A549 (cell line): ENCODE measurements around the gene ABCB11. TPM values are rescaled to one million over a fixed set of nuclear protein-coding genes. Genes with fewer than 3 reads are reported as not detected.
A peak's percentile ranks its signal among the peaks of the same experiment; 100 is the strongest.

Source experiments
- ATAC-seq, 2 experiments: fragments of 200-7000 bp in 1 of 2; fragments of >200 bp in 1 of 2; cut with Nextera tagmentation in 1 of 2; cut with Tn5 transposase in 1 of 2; 3 replicates each; pipeline versions ENCODE4 v1.8.0 to v1.9.1; 2018 to 2020; ENCODE audit warnings: mild to moderate bottlenecking in 1 of 2, moderate library complexity in 1 of 2
- CTCF ChIA-PET: fragments of 300-600 bp; sonication (Branson Sonifier 250); formaldehyde crosslinking; extraction: SDS; loops from one replicate; lab custom pipeline; 2021; ENCODE audit warnings: antibody characterized with exemption, inconsistent platforms; lab: Yijun Ruan, JAX
- POLR2A ChIA-PET: fragments of 350-600 bp; formaldehyde crosslinking; extraction: SDS; loops from one replicate; lab custom pipeline; 2021; ENCODE audit warnings: antibody characterized with exemption, inconsistent platforms; lab: Yijun Ruan, JAX
- DNase-seq, 2 experiments: peaks; one replicate each; pipeline versions ENCODE4 v3.0.0 to v3.0.0-alpha.2; 2011 to 2016; ENCODE audit warnings: low read depth in 1 of 2, low spot score in 1 of 2
- FAIRE-seq: peaks from 2 replicates; lab custom pipeline; 2011; peaks lifted over from hg19 to GRCh38; lab: Jason Lieb, UNC
- H3K27ac ChIP-seq, 2 experiments: fragments of >200 bp; sonication (Bioruptor Twin); formaldehyde crosslinking; 3 replicates each; pipeline ENCODE4 v1.5.1; 2016 to 2017
- H3K4me1 ChIP-seq: fragments of >200 bp; sonication (Bioruptor Twin); formaldehyde crosslinking; 3 replicates; pipeline ENCODE4 v1.6.1; 2016
- H3K4me2 ChIP-seq: fragments of >200 bp; sonication (Bioruptor Twin); formaldehyde crosslinking; 3 replicates; pipeline ENCODE4 v1.6.1; 2016
- H3K4me3 ChIP-seq: fragments of >200 bp; sonication (Bioruptor Twin); formaldehyde crosslinking; 3 replicates; pipeline ENCODE4 v1.5.1; 2016
- H3K9me3 ChIP-seq: fragments of >200 bp; sonication (Bioruptor Twin); formaldehyde crosslinking; 3 replicates; pipeline ENCODE4 v1.6.1; 2016
- CBX2 ChIP-seq: fragments of 200-600 bp; sonication (generic); IDR thresholded peaks from 2 replicates; pipeline ENCODE4 v1.6.1; 2016; ENCODE audit warnings: low read depth, mild to moderate bottlenecking, borderline replicate concordance
- CBX8 ChIP-seq: fragments of 200-600 bp; sonication (generic); IDR thresholded peaks from 2 replicates; pipeline ENCODE4 v1.6.1; 2016
- CEBPB ChIP-seq, 2 experiments: fragments of >200 bp in 1 of 2; sonication (Bioruptor Twin) in 1 of 2; formaldehyde crosslinking in 1 of 2; IDR thresholded peaks; 2 replicates each; pipeline ENCODE4 v1.6.1; 2012 to 2016
- EHMT2 ChIP-seq: fragments of 200-600 bp; sonication (generic); IDR thresholded peaks from 2 replicates; pipeline ENCODE4 v1.6.1; 2016; ENCODE audit warnings: antibody characterized with exemption, low read depth, mild to moderate bottlenecking, moderate library complexity
- ESRRA ChIP-seq: fragments of 150-350 bp; IDR thresholded peaks from 2 replicates; pipeline ENCODE4 v1.6.1; 2014; ENCODE audit warnings: mild to moderate bottlenecking, low read length, borderline replicate concordance
- MAFK ChIP-seq: fragments of 450-650 bp; IDR thresholded peaks from 2 replicates; pipeline ENCODE4 v1.6.1; 2014; ENCODE audit not compliant: partially characterized antibody
- MAZ ChIP-seq: fragments of 150-350 bp; IDR thresholded peaks from 2 replicates; pipeline ENCODE4 v1.6.1; 2014; ENCODE audit warnings: antibody characterized with exemption, low read depth, low read length, borderline replicate concordance
- PHF8 ChIP-seq: fragments of 200-600 bp; sonication (generic); IDR thresholded peaks from 2 replicates; pipeline ENCODE4 v1.6.1; 2016; ENCODE audit warnings: low read depth, mild to moderate bottlenecking, antibody characterized with exemption, moderate library complexity, borderline replicate concordance
- RARB ChIP-seq: fragments of 250-450 bp; sonication (Bioruptor Pico); IDR thresholded peaks from 2 replicates; pipeline ENCODE4 v1.8.0; 2021; ENCODE audit warnings: mild to moderate bottlenecking, moderate library complexity
- RFX5 ChIP-seq: fragments of 450-650 bp; IDR thresholded peaks from 2 replicates; pipeline ENCODE4 v1.7.1; 2014; ENCODE audit warnings: antibody characterized with exemption, mild to moderate bottlenecking, moderate library complexity
- RNF2 ChIP-seq: fragments of 200-600 bp; sonication (generic); IDR thresholded peaks from 2 replicates; pipeline ENCODE4 v1.6.1; 2016; ENCODE audit warnings: low read depth, mild to moderate bottlenecking, antibody characterized with exemption, moderate library complexity, borderline replicate concordance
- TP53 ChIP-seq: fragments of 250-450 bp; sonication (Bioruptor Pico); IDR thresholded peaks from 2 replicates; pipeline ENCODE4 v1.5.0; 2021; ENCODE audit warnings: mild to moderate bottlenecking, moderate library complexity
- ZSCAN20 ChIP-seq: fragments of 250-450 bp; sonication (Bioruptor Pico); IDR thresholded peaks from 2 replicates; pipeline ENCODE4 v1.8.0; 2022; ENCODE audit warnings: mild to moderate bottlenecking, moderate library complexity
- whole genome bisulfite sequencing: methylation state at CpG from one replicate; pipeline ENCODE4 v1.1.6; 2017; ENCODE audit errors: missing lambda C conversion rate; 5-methylcytosine and 5-hydroxymethylcytosine counted together
- polyA plus RNA-seq, 4 experiments: library from polyadenylated mRNA; depleted of rRNA in 3 of 4; stranded (reverse); fragments of >200 nt; fragmentation: RNase III in 1 of 4; extraction: RNeasy Plus Mini Kit Qiagen cat#74134 plus additional on column Dnase treatment in 1 of 4; gene quantifications; 2 replicates in 3 of 4; 3 replicates in 1 of 4; pipeline ENCODE4 v1.2.3, GENCODE V29; 2011 to 2017
- TF ChIP-seq, protein P1 (sequence below): fragments of >200 bp; sonication (Bioruptor Twin); formaldehyde crosslinking; IDR thresholded peaks from 2 replicates; pipeline ENCODE4 v1.6.1; 2016
- TF ChIP-seq, protein P2 (sequence below): fragments of 250-450 bp; sonication (Bioruptor Pico); IDR thresholded peaks from 2 replicates; pipeline ENCODE4 v1.5.0; 2021; ENCODE audit warnings: mild to moderate bottlenecking, moderate library complexity, borderline replicate concordance
- TF ChIP-seq, protein P3 (sequence below): fragments of >200 bp; sonication (Bioruptor Twin); formaldehyde crosslinking; IDR thresholded peaks from 3 replicates; pipeline ENCODE4 v1.6.1; 2016

ABCB11 gene
- polyA plus RNA-seq, 2 of the 4 experiments (the other 2 are of a cell fraction) = not detected

DNA sequence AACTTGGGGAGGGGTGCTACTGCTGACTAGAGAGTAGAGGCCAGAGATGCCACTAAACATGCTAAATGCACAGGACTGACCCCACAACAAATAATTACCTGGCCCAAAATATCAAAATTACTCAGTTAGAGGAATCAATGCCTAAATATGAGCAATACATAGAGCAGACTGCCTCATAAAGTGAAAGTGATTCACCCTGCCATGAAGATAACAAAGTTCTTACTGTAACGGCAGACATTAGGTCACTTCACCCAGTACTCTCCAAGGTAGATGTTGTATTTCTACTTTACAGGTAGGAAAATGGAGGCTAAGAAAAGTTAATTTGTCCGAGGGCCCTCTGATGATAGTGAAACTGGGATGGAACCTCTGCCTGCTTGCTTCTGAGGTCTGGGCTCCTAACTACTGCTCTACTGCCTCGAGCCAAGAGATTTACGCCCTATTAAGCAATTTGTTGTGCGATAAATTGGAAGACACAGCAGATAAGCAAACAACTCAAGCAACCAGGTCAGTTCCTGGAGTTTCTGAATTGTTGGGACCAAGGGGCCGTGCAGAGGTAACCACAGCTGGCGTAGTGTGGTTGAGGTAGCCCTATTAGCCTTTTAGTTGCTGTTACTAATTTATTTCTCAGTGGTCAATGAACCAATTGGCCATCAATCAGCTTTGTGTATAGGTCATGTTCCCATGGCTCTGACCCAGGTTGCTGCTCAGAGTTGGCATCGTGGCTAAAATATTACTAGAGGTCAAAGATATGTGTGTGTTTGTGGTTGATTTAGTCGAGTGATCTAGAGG, 43.0 kb upstream of the ABCB11 start:
- ATAC-seq = no peak
- H3K27ac ChIP-seq = no peak overlapping the region
- TF ChIP-seq CBX2 (no peak), ZSCAN20 (CRISPR knock-in tag) (no peak), ESRRA (no peak), EHMT2 (no peak), RNF2 (no peak), MAZ (no peak)
- CTCF ChIA-PET = no interaction called here
- POLR2A ChIA-PET = no interaction called here
- H3K4me2 ChIP-seq = no peak overlapping the region
- H3K9me3 ChIP-seq = no peaks in the 10 kb centered on the region
- 60% methylated on average over 9 of the region's 9 CpGs for WGBS
- FAIRE-seq = no peak
- H3K4me1 ChIP-seq = peaks cover 18% of the 10 kb centered on the region
- DNase-seq = no peak
- H3K4me3 ChIP-seq = no peak overlapping the region

DNA sequence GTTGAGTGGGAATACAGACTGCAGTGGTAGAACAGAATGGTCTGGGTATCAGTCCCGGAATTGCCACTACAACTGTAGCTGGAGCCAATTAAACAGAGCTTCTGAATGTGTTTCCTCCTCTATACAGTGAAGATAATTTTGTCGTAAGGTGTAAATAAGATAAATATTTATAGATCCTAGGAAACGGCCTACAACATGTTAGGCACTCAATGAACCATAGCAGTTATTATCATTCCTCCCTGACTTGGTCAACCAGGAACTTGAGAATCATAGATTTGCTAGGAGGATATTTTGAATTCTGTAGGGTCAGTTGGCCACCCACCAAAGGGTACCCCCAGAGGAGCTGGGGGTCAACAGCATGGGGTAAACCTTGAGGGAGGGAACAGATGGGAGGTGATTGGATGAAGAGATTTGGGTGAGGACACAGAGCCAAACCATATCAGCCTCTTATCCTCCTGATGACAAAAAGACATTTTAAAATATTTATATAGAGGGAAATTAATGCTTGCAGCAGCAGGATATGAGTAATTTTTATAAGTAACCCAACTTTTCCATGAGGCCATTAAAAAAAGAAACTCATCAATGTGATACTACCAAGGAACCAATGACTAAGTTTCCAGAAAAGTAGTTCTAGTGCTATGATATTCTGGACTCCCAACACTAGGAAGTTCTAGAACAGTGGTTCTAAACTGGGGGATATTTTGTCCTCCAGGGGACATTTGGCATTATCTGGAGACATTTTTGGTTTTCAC, 42.3 kb upstream of the ABCB11 start:
- FAIRE-seq (no peak), DNase-seq (no peak), ATAC-seq (no peak)
- POLR2A ChIA-PET = no interaction called here
- Histone ChIP-seq H3K4me3 (no peak overlapping the region), H3K9me3 (no peaks in the 10 kb centered on the region), H3K27ac (no peak overlapping the region), H3K4me1 (peaks cover 23% of the 10 kb centered on the region), H3K4me2 (no peak overlapping the region)
- TF ChIP-seq ESRRA = no peak
- no peak for TF ChIP-seq RFX5
- no peak for TF ChIP-seq CBX8
- TF ChIP-seq, protein P1, sequence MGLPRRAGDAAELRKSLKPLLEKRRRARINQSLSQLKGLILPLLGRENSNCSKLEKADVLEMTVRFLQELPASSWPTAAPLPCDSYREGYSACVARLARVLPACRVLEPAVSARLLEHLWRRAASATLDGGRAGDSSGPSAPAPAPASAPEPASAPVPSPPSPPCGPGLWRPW = no peak
- no peak for TF ChIP-seq CBX2
- TF ChIP-seq, protein P2, sequence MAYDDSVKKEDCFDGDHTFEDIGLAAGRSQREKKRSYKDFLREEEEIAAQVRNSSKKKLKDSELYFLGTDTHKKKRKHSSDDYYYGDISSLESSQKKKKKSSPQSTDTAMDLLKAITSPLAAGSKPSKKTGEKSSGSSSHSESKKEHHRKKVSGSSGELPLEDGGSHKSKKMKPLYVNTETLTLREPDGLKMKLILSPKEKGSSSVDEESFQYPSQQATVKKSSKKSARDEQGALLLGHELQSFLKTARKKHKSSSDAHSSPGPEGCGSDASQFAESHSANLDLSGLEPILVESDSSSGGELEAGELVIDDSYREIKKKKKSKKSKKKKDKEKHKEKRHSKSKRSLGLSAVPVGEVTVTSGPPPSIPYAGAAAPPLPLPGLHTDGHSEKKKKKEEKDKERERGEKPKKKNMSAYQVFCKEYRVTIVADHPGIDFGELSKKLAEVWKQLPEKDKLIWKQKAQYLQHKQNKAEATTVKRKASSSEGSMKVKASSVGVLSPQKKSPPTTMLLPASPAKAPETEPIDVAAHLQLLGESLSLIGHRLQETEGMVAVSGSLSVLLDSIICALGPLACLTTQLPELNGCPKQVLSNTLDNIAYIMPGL = no peak
- 87% methylated on average over 3 of the region's 3 CpGs for WGBS
- CTCF ChIA-PET = no interaction called here

- no peak for ATAC-seq
- peak overlapping the region; percentile 9; the same call in 2 of the 3 replicates for H3K4me2 ChIP-seq
- POLR2A ChIA-PET = no interaction called here
Observed at GRCh38 chr2:169072163-169072925, 41.2 kb upstream of the ABCB11 start.

DNA sequence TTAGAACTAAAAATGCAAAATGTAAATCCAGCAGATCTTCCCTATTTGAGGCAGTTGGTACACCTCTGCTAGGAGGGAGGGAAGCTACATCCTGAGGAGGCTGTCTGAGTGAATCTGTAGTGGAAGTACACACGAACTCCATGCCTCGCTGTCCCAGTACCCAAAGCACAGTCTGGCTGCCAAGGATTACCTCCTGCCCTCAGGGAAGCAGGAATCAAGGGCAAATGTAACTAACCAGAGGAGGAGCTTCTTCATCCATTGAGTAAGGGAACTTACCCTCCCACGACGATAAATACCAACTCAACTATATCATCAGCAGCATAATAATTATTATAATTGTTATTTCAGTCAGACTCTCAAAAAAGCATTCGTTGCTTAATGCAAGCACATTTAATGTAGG, 40.3 kb upstream of the ABCB11 start:
- no peak for ATAC-seq
- no peak for FAIRE-seq
- Histone ChIP-seq H3K4me3 (no peak overlapping the region), H3K4me2 (peak overlapping the region; percentile 9; the same call in 2 of the 3 replicates), H3K27ac (no peak overlapping the region), H3K9me3 (no peaks in the 10 kb centered on the region), H3K4me1 (peaks cover 28% of the 10 kb centered on the region)
- WGBS = 49% methylated on average over 5 of the region's 5 CpGs
- ChIA-PET CTCF (no interaction called here), POLR2A (no interaction called here)
- no peak for DNase-seq
- TF ChIP-seq, protein P3, sequence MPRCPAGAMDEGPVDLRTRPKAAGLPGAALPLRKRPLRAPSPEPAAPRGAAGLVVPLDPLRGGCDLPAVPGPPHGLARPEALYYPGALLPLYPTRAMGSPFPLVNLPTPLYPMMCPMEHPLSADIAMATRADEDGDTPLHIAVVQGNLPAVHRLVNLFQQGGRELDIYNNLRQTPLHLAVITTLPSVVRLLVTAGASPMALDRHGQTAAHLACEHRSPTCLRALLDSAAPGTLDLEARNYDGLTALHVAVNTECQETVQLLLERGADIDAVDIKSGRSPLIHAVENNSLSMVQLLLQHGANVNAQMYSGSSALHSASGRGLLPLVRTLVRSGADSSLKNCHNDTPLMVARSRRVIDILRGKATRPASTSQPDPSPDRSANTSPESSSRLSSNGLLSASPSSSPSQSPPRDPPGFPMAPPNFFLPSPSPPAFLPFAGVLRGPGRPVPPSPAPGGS = no peak
- TF ChIP-seq TP53 (CRISPR knock-in tag) = no peak
- no peak for TF ChIP-seq RARB (CRISPR knock-in tag)

More at GRCh38 chr2:169072163-169072925, 41.2 kb upstream of the ABCB11 start:
- Histone ChIP-seq H3K27ac (no peak overlapping the region), H3K4me3 (no peak overlapping the region), H3K9me3 (no peaks in the 10 kb centered on the region), H3K4me1 (peaks cover 23% of the 10 kb centered on the region)
- no peak for FAIRE-seq
- no peak for DNase-seq
- TF ChIP-seq CEBPB (IDR thresholded peaks at IDR 0.05) (peak; percentile 63 to 71), PHF8 (no peak), MAFK (no peak)
- CTCF ChIA-PET = no interaction called here
- 82% methylated on average over 4 of the region's 4 CpGs for WGBS
